HuH-7.5 (cell line): Measurements from ENCODE around the gene GASK1A.

Experiments used
- DNase-seq: peaks from one replicate; pipeline ENCODE4 v3.0.0; 2011; ENCODE audit warnings: low spot score

GASK1A gene

DNA sequence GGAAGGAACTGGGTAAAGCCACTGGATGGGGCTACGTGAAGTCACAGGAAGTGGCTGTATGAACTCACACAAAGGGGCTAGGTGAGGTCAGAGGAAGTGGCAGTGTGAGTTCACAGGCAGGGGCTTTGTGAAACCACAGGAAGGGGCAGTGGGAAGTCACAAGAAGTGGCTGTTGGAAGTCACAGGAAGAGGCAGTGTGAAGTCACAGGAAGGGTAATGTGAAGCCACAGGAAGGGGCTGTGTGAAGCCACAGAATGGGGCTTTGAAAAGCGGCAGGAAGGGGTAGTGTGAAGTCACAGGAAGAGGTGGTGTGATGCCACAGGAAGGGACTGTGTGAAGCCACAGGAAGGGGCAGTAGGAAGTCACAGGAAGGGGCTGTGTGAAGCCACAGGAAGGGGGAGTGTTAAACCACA is 34.6 kb downstream of the GASK1A start:
- DNase-seq: no peak

GRCh38 chr3:43014241-43014640 is 35.1 kb downstream of the GASK1A start:
- no peak for DNase-seq

DNA sequence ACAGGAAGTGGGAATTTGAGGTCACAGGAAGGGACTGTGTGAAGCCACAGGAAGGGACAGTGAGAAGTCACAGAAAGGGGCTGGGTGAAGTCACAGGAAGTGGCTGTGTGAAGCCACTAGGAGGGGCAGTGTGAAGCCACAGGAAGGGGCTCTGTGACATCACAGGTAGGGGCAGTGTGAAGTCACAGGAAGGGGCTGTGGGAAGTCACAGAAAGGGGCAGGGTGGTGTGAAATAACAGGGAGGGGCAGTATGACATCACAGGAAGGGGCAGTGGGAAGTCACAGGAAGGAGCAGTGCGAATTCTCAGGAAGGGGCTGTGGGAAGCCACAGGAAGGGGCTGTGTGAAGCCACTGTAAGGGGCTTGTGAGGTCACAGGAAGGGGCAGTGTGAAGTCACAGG is 35.8 kb downstream of the GASK1A start:
- DNase-seq: no peak

- no peak for DNase-seq
Measured at GRCh38 chr3:43015572-43015971, 36.5 kb downstream of the GASK1A start.

DNA sequence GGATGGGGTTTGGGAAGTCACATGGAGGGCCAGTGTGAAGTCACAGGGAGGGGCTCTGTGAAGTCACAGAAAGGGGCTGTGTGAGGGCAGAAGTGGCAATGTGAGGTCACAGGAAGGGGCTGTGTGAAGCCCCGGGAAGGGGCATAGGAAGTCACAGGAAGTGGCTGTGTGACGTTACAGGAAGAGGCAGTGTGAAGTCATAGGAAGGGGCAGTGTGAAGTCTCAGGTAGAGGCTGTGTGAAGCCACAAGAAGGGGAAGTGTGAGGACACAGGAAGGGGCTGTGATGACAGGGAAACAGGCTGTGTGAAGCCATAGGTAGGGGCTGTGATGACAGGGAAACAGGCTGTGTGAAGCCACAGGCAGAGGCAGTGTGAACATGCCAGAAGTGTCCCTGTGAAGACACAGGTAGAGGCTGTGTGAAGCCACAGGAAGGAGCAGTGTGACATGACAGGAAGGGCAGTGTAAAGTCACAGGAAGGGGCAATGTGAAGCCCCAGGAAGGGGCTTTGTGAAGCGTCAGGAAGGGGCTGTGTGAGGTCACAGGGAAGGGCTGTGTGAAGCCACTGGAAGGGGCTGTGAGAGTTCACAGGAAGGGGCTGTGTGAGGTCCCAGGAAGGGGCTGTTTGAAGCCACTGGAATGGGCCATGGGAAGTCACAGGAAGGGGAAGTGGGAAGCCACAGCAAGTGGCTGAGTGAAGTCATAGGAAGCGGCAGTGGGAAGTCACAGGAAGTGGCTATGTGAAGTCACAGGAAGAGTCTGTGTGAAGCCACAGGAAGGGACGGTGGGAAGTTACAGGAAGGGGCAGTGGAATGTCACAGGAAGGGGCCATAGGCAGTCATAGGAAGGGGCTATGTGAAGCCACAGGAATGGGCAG is 37.1 kb downstream of the GASK1A start:
- DNase-seq: no peak

DNA sequence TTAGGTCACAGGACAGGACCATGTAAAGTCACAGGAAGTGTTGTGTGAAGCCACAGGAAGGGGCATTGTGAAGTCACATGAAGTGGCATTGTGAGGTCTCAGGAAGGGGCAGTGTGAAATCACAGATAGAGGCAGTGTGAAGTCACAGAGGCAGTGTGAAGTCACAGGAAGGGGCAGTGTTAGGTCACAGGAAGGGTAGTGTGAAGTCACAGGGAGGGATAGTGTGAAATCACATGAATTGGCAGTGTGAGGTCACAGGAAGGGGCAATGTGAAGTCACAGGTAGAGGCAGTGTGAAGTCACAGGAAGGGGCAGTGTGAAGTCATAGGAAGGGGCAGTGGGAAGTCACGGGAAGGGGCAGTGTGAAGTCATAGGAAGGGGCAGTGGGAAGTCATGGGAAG is 37.9 kb downstream of the GASK1A start:
- DNase-seq: no peak

GRCh38 chr3:43017593-43018195 is 38.6 kb downstream of the GASK1A start:
- no peak for DNase-seq

- DNase-seq: no peak
Measured at GRCh38 chr3:43018246-43018645, 39.1 kb downstream of the GASK1A start.

DNA sequence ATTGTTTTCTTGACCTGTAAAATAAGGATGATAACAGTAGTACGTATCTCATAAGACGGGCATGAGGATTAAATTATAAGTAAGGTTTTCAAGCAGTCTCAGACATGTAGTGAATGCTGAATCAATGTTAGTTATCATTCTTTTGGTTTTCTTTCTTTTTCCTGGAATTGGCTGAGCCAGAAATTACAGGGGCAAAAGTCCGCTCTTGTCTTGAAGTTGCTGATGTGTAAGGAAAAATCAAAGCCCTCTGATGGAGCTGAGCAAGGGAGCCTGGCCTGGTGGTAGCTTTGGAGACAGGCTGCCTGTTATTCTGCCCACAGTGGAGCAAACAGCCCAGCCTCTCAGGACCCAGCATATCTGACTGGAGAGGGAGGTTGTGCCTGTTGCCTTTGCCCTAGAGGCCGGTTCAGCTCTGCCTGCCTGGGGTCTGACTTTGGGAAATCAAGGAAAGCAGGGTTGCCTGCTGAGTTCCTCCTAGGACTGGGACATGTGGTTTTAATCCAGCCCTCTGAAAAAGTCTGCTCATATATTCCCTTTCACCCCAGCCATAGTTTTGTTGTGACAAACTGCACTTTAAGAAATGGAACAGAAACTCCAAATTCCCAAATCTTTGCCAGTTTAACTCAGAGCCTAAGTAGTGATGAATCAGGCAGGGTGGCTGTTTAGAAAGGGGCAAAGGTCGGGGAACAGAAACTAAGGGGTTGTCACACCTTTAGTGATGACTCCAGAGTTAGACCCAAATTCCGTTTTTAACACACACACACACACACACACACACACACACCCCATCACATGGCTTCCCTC is 40.1 kb downstream of the GASK1A start:
- DNase-seq: no peak

- DNase-seq: no peak
Measured at GRCh38 chr3:43019826-43020225, 40.7 kb downstream of the GASK1A start.

DNA sequence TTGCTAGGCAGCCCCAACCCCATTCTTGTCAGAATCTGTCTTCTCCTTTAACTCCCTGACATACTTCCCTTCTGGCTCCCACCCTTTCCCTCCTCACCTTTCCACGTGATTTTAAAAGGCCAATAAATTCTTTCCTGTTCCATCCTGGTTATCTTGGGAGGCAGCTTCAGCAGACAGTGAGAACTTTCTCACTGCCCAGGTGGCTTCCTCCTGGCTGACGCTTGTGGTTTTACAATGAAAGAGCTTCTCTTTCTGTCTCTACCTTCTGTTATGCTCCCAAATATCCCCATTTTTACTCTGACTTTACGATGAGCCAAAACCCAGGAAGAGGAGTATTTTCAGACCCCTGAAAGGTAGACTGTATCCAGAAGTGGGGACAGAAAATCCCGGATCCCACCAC is 42.1 kb downstream of the GASK1A start:
- no peak for DNase-seq

DNA sequence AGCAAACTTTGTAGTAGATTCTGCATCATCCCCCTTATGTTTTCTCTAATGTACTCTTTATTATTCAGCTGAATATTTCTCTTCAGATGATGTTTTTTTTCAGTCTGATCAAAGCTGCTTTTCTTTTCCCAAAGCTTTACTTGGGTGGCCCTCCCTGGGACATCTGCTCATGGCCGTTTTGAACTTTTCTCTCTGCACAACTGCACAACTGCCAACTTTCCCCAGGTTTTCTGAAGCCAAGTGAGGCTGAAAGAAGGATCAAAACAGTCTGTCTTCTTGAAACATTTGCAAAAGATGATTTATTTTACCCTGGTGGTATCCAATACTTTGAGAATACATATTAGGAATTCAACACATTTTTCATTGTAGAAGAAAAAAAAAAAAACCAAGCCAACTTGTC is 43.0 kb downstream of the GASK1A start:
- DNase-seq: no peak

DNA sequence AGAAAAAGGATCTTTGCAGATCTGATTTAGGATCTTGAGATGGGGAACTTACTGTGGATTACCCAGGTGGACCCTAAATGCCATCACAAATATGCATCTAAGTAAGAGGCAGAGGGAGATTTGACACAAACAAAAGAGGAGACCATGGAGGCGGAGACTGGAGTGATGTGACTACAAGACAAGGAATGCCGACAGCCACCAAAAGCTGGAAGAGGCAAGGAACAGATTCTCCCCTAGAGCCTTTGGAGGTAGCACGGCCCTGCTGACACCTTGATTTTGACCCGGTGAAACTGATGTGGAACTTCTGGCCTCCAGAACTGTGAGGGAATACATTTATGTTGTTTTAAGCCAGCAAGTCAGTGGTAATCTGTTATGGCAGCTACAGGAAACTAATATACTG is 44.0 kb downstream of the GASK1A start:
- DNase-seq: no peak

GRCh38 chr3:43023746-43024145 is 44.6 kb downstream of the GASK1A start:
- no peak for DNase-seq

GRCh38 chr3:43024181-43024885 is 45.2 kb downstream of the GASK1A start:
- DNase-seq: no peak

DNA sequence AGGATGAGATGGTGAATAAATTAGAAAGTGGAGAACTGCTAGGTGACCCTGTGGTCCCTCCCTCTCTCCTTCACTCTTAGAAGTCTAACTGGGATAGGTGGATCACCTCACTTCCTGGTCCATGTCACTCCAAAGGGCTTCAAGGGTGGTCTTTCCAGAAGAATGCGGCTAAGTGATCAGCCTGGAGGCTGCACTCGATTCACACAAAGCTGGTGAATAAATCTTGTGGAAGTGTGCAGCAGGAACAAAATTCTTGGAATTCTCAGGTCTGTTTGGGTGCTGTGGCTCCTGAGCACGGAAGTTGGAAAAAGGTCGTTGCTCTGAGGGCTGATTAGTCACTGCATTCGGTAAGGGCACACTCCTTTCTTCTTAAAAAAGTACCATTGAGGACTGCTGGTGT is 46.3 kb downstream of the GASK1A start:
- DNase-seq: no peak

- no peak for DNase-seq
Measured at GRCh38 chr3:43028001-43028400, 48.9 kb downstream of the GASK1A start.

DNA sequence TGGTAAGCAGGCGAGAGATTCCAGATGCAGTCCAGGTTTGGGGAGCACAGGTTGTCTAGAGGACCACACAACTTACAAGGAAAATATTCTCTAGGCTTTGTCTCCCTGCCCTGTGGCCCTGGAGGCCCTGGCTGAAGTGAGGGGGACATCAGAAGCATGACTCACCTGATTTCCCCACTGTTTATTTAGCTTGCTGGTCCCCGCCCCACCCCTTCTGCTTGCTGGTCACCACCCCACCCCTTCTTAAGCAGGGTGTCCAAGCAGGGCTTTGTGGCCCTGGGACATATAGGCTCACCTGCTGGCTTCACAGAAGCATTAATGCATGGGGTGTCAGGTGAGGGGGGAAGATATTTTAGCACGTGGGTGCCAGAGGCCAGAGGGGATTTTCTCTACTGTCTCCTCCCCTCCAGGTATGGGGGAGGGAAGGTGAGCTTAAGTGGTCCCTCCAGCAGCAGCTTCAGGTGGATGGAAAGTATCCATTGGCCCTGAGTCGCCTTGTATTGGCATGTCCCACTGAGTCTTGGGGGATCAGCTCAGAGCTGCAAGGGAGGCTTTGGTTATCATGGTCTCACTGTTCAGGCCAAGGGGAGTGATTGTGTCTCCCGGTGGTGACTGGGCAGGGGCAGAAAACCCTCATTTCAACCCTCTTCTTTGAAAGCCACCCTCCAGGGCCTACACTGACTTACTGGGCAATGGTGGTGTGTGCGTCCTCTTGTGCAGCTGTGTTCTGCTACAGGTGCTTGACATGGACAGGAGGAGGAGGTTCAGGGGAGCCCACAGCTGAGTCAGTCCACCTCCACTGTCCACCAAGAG is 49.8 kb downstream of the GASK1A start:
- no peak for DNase-seq

GRCh38 chr3:43030162-43030935 is 51.2 kb downstream of the GASK1A start:
- no peak for DNase-seq

DNA sequence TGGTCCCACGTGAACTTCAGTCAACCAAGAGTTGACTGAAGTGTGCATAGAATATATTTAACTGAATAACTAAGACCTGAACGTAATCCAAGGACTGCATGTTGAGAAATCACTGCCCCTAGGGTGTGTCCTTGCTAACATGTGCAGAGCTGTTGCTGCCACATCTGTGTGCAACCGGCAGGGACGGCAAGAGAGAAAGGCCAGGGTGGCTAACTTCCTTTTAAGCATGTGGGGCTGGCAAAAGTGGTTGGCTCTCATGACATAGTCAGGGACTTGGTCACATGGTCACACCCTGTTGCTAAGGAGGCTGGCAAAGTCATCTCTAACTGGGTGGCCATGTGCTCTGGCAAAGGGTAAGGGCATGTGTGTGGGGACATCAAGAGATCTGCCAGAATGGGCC is 52.4 kb downstream of the GASK1A start:
- DNase-seq: no peak
